Spleen (tissue), 11 donors: Measurements from ENCODE around the gene NUTF2. TPM values are rescaled to one million over a fixed set of nuclear protein-coding genes. Genes with fewer than 3 reads are reported as not detected.

Experiments used
- DNase-seq: peaks from one replicate; pipeline ENCODE4 v3.0.0-alpha.2; 2020
- H3K27ac ChIP-seq, 8 donors: fragments of 200-600 bp; sonication (generic) in 7 of 8; 1 replicate in 4 of 8; 2 replicates in 4 of 8; pipeline versions ENCODE4 v1.5.0 to v1.8.0; 2016 to 2021; ENCODE audit warnings: inconsistent platforms in 4 of 8, mild to moderate bottlenecking in 4 of 8, moderate library complexity in 1 of 8
- H3K27me3 ChIP-seq, 7 donors: fragments of 200-600 bp; sonication (generic) in 6 of 7; replicated peaks in 1 of 7; 1 replicate in 4 of 7; 2 replicates in 3 of 7; pipeline versions ENCODE4 v1.5.0 to v1.8.0; 2016 to 2021; ENCODE audit warnings: inconsistent platforms in 3 of 7, mild to moderate bottlenecking in 1 of 7
- H3K36me3 ChIP-seq, 6 donors: fragments of 200-600 bp; sonication (generic) in 5 of 6; 1 replicate in 4 of 6; 2 replicates in 2 of 6; pipeline versions ENCODE4 v1.5.0 to v1.8.0; 2016 to 2021; ENCODE audit warnings: inconsistent platforms in 2 of 6
- H3K4me1 ChIP-seq, 6 donors: fragments of 200-600 bp; sonication (generic) in 5 of 6; 1 replicate in 3 of 6; 2 replicates in 3 of 6; pipeline versions ENCODE4 v1.5.0 to v1.8.0; 2016 to 2021; ENCODE audit warnings: inconsistent platforms in 3 of 6
- H3K4me3 ChIP-seq, 8 donors: fragments of 200-600 bp; sonication (generic) in 7 of 8; 1 replicate in 4 of 8; 2 replicates in 4 of 8; pipeline versions ENCODE4 v1.5.0 to v1.8.0; 2016 to 2021; ENCODE audit warnings: inconsistent platforms in 4 of 8, mild to moderate bottlenecking in 4 of 8, moderate library complexity in 2 of 8
- H3K9me3 ChIP-seq, 8 donors: fragments of 200-600 bp; sonication (generic) in 7 of 8; 1 replicate in 4 of 8; 2 replicates in 4 of 8; pipeline versions ENCODE4 v1.5.0 to v1.8.0; 2016 to 2021; ENCODE audit warnings: inconsistent platforms in 4 of 8
- POLR2A ChIP-seq, 3 donors: fragments of 450-650 bp; IDR thresholded peaks; one replicate each; pipeline ENCODE4 v1.5.1; 2017; ENCODE audit warnings: antibody characterized with exemption in 3 of 3, mild to moderate bottlenecking in 1 of 3
- POLR2AphosphoS5 ChIP-seq, 3 donors: sonication (generic); formaldehyde crosslinking; IDR thresholded peaks; one replicate each; pipeline ENCODE4 v1.5.1; 2017; ENCODE audit warnings: antibody characterized with exemption in 3 of 3
- whole genome bisulfite sequencing, 5 donors: extraction: QIAGEN DNeasy Blood & Tissue Kit in 3 of 5; methylation state at CpG; one replicate each; pipeline versions ENCODE4 v1.1.5 to v1.1.7; 2013 to 2018; 5-methylcytosine and 5-hydroxymethylcytosine counted together
- intact Hi-C: fragments of 100-400 bp; cut with DNase I; formaldehyde crosslinking; loops from one replicate; pipeline ENCODE4 v1.15.0; 2023; ENCODE audit warnings: low total_unique reads
- polyA plus RNA-seq, 3 donors: library from polyadenylated mRNA; stranded (reverse); fragments of 200-250 nt; gene quantifications; one replicate each; pipeline ENCODE4 v1.2.1, GENCODE V29; 2013
- total RNA-seq, 7 donors: library from RNA; depleted of rRNA in 3 of 7; stranded (reverse); fragments of >200 nt in 3 of 7; fragmentation: NEBNext Ultra II Directional in 4 of 7; extraction: Animal tissue kit (Norgen Biotek cat#: 25700) in 4 of 7; gene quantifications; one replicate each; pipeline versions ENCODE4 v1.1.0 to v1.2.1, GENCODE V29; 2016 to 2021
- TF ChIP-seq, protein P1 (sequence below), 11 experiments: fragments of 200-600 bp in 7 of 11; fragments of 450-650 bp in 4 of 11; sonication (generic) in 4 of 11; IDR thresholded peaks in 8 of 11; conservative IDR thresholded peaks in 3 of 11; 1 replicate in 7 of 11; 2 replicates in 4 of 11; pipeline versions ENCODE4 v1.4.0 to v1.8.0; 2016 to 2021; ENCODE audit warnings: antibody characterized with exemption in 11 of 11, inconsistent platforms in 4 of 11, mild to moderate bottlenecking in 1 of 11
- donor health status: healthy with polysubstance abuse.
- donor health status: DM: no; HTN: no; CAD: no; lungs with moderate emphysema.
- donor health status: DM: no; HTN: no; CAD: no.
- donor health status: Bipolar disorder and iron deficiency.
- donor health status: healthy.
- donor health status: DM: no; HTN: no; CAD: no.
- donor health status: DM: yes; HTN: yes; CAD: no.

NUTF2 gene
- total and polyA plus RNA-seq, 10 donors = 38.8 to 116 (median 52.6) TPM

DNA sequence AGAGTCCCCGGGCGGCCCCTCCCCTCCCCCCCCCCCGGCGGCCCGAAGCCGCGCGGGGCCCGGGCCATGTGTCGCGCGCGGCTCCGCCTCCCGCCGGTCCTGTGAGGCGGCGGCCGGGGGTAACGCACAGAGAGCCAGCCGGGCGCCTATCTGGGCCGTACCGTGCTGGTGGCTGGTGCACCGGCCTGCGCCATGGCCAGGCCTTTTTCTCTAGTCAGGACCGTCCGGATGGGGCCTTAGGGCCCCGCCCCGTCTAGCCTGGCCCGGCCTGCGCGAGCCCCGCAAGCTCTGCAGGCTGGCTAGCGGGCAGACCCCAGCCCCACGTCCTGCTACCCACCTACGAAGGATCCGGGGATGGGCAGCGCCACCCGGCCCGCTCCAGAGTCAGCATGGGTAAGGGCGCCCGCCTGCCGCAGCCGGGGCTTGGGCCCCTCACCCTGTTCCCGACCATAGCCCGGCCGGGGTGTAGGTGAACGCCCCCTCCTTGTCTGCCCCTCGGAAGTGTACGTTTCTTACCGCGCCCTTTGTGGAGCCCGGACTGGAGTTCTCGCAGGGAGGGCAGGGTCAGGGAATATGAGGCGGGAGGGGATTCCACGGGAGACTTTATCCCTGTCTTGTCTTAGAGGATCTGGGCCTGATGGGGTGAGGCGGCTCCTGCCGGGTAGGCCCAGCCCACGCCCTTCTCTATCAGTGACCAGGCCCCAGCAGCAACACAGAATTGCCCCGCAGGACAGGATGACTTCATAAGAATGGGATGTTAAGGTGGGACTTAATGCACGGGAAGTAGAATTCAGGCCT, 530 bp downstream of the NUTF2 start, which contains the start of gene CENPT:
CENPT (minus strand) TSS at position 630 of the 798 bp plus-strand sequence. CDS start 13,834 bp downstream, outside the sequence.
- H3K9me3 ChIP-seq = no peaks in the 10 kb centered on the region
- H3K4me1 ChIP-seq = peaks cover 40 to 91% (median 66%) of the 10 kb centered on the region in 6 donors
- no peak for TF ChIP-seq POLR2A (IDR thresholded peaks at IDR 0.05)
- TF ChIP-seq, protein P1, sequence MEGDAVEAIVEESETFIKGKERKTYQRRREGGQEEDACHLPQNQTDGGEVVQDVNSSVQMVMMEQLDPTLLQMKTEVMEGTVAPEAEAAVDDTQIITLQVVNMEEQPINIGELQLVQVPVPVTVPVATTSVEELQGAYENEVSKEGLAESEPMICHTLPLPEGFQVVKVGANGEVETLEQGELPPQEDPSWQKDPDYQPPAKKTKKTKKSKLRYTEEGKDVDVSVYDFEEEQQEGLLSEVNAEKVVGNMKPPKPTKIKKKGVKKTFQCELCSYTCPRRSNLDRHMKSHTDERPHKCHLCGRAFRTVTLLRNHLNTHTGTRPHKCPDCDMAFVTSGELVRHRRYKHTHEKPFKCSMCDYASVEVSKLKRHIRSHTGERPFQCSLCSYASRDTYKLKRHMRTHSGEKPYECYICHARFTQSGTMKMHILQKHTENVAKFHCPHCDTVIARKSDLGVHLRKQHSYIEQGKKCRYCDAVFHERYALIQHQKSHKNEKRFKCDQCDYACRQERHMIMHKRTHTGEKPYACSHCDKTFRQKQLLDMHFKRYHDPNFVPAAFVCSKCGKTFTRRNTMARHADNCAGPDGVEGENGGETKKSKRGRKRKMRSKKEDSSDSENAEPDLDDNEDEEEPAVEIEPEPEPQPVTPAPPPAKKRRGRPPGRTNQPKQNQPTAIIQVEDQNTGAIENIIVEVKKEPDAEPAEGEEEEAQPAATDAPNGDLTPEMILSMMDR (IDR thresholded peaks at IDR 0.05 in 8 of 11, conservative IDR thresholded peaks at IDR 0.05 in 3 of 11) = peak in 1 of 11 experiments; percentile 19
- TF ChIP-seq POLR2AphosphoS5 (IDR thresholded peaks at IDR 0.05) = no peak
- peaks cover 0 to 15% (median 0%) of the 10 kb centered on the region in 6 donors for H3K36me3 ChIP-seq
- 0 to 2% (median 1%) methylated on average over 16 to 62 of the region's 62 CpGs for WGBS, 5 donors
- peak within 1 kb of the TSS; percentile 75 to 100 (median 94) for H3K27ac ChIP-seq
- no peaks in the 10 kb centered on the region for H3K27me3 ChIP-seq
- peak within 1 kb of the TSS; percentile 61 to 100 (median 98) for H3K4me3 ChIP-seq
- intact Hi-C loops = loop anchor here (10.0 kb wide), 1 partner anchor 88 kb away; the partner anchor contains the start of genes CTRL and PSMB10
- no peak for DNase-seq

DNA sequence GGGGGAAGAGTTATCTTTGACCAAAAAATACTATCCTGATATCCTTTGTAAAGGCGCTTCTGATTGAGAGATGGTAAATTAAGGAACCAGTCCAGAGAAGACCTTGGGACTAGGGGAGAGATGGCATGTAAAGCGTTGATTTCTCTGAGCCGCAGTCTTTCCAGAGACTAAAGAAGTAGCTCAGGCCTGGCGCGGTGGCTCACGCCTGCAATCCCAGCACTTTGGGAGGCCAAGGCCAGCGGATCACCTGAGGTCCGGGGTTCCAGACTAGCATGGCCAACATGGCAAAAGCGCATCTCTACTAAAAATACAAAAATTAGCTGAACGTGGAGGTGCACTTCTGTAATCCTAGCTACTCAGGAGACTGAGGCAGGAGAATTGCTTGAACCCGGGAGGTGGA, 1.4 kb downstream of the NUTF2 start:
- TF ChIP-seq POLR2AphosphoS5 (IDR thresholded peaks at IDR 0.05) (no peak), POLR2A (IDR thresholded peaks at IDR 0.05) (no peak)
- TF ChIP-seq, protein P1 (IDR thresholded peaks at IDR 0.05 in 8 of 11, conservative IDR thresholded peaks at IDR 0.05 in 3 of 11) = no peak
- Histone ChIP-seq H3K36me3 (peaks cover 0 to 15% (median 0%) of the 10 kb centered on the region in 6 donors), H3K27ac (peak overlapping the region in 2 of 8 donors; percentile 95 to 100), H3K4me3 (peak overlapping the region; percentile 61 to 100 (median 98)), H3K4me1 (peaks cover 40 to 90% (median 60%) of the 10 kb centered on the region in 6 donors), H3K9me3 (no peaks in the 10 kb centered on the region), H3K27me3 (no peaks in the 10 kb centered on the region)
- no peak for DNase-seq
- intact Hi-C loops = loop anchor here (10.0 kb wide), 1 partner anchor 87 kb away; the partner anchor contains the start of genes CTRL and PSMB10
- WGBS, 5 donors = 76 to 90% (median 85%) methylated on average over 11 of the region's 11 CpGs

DNA sequence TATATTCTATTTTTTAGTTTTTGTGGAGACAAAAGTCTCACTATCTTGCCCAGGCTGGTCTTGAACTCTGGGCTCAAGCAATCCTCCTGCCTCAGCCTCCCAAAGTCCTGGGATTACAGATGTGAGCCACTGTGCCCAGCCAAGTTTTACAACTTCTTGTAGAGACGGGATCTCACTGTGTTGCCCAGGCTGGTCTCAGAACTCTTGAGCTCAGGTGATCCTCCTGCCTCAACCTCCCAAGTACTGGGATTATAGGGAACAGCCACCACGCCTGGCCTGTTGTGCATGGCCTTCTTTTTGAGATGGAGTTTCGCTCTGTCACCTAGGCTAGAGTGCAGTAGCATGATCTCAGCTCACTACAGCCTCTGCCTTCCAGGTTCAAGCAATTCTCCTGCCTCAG, 6.9 kb downstream of the NUTF2 start:
- TF ChIP-seq POLR2AphosphoS5 (IDR thresholded peaks at IDR 0.05) = no peak
- TF ChIP-seq, protein P1 (IDR thresholded peaks at IDR 0.05 in 8 of 11, conservative IDR thresholded peaks at IDR 0.05 in 3 of 11) = no peak
- no peak for TF ChIP-seq POLR2A (IDR thresholded peaks at IDR 0.05)
- Histone ChIP-seq H3K27me3 (no peaks in the 10 kb centered on the region), H3K27ac (no peak overlapping the region), H3K36me3 (peaks cover 0 to 27% (median 0%) of the 10 kb centered on the region in 6 donors), H3K4me3 (no peak overlapping the region), H3K9me3 (no peaks in the 10 kb centered on the region), H3K4me1 (peaks cover 0 to 83% (median 31%) of the 10 kb centered on the region in 6 donors)
- no peak for DNase-seq
- intact Hi-C loops = no loop called here
- 94 to 100% (median 95%) methylated on average over 3 of the region's 3 CpGs for WGBS, 5 donors

DNA sequence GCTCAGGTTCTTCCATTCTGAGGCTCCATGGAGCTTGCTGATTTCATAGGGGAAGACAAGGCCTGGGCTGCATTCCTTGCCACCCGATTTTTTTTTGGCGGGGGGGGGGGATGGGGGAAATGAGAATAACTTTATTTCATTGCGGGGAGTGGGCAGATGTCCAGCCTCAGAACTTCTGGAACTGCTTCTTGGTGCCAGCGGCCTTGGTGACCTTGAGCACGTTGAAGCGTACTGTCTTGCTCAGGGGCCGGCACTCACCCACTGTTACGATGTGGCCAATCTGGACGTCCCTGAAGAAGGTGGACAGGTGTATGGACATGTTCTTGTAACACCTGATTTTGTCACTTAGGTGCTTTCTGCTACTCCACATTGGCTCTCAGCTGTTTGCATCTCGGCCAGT, 9.1 kb downstream of the NUTF2 start:
- no peak overlapping the region for H3K27ac ChIP-seq
- H3K4me1 ChIP-seq = peaks cover 0 to 65% (median 20%) of the 10 kb centered on the region in 6 donors
- TF ChIP-seq POLR2AphosphoS5 (IDR thresholded peaks at IDR 0.05) (no peak), POLR2A (IDR thresholded peaks at IDR 0.05) (no peak)
- TF ChIP-seq, protein P1 (IDR thresholded peaks at IDR 0.05 in 8 of 11, conservative IDR thresholded peaks at IDR 0.05 in 3 of 11) = no peak
- WGBS, 5 donors = 76 to 84% (median 81%) methylated on average over 10 of the region's 10 CpGs
- H3K36me3 ChIP-seq = peaks cover 0 to 20% (median 6%) of the 10 kb centered on the region in 6 donors
- H3K4me3 ChIP-seq = no peak overlapping the region
- no peak for DNase-seq
- intact Hi-C loops = no loop called here
- no peaks in the 10 kb centered on the region for H3K9me3 ChIP-seq
- H3K27me3 ChIP-seq = no peaks in the 10 kb centered on the region
